ENCODE data around the gene INF2.

Gene INF2

DNA sequence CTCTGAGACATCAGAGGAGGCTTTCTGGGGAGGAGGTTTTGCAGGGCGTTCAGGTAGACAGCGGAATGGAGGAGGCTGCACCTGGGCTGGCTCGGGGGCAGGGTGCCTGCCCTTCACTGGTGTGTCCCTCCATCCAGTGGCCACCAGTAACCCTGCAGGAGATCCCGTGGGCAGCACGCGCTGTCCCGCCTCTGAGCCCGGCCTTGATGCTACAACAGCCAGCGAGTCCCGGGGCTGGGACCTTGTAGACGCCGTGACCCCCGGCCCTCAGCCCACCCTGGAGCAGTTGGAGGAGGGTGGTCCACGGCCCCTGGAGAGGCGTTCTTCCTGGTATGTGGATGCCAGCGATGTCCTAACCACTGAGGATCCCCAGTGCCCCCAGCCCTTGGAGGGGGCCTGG lies 24.6 kb downstream of the INF2 start:
- TF ChIP-seq, protein P1, sequence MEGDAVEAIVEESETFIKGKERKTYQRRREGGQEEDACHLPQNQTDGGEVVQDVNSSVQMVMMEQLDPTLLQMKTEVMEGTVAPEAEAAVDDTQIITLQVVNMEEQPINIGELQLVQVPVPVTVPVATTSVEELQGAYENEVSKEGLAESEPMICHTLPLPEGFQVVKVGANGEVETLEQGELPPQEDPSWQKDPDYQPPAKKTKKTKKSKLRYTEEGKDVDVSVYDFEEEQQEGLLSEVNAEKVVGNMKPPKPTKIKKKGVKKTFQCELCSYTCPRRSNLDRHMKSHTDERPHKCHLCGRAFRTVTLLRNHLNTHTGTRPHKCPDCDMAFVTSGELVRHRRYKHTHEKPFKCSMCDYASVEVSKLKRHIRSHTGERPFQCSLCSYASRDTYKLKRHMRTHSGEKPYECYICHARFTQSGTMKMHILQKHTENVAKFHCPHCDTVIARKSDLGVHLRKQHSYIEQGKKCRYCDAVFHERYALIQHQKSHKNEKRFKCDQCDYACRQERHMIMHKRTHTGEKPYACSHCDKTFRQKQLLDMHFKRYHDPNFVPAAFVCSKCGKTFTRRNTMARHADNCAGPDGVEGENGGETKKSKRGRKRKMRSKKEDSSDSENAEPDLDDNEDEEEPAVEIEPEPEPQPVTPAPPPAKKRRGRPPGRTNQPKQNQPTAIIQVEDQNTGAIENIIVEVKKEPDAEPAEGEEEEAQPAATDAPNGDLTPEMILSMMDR (conservative IDR thresholded peaks at IDR 0.05), result no peak
- H3K27ac ChIP-seq, result no peak overlapping the region

DNA sequence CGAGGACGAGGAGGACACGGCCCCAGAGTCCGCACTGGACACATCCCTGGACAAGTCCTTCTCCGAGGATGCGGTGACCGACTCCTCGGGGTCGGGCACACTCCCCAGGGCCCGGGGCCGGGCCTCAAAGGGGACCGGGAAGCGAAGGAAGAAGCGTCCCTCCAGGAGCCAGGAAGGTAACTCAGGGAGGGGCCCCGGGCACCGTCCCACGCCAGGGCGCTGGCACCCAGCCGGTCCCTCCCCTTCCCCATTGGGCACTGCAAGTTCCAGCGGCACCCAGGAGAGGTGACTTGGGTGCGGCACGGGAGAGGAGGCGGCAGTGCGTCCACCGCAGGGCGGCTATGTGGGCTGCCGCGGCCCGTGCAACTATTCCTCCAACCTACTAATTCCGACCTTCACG lies 25.3 kb downstream of the INF2 start:
- TF ChIP-seq, protein P1 (conservative IDR thresholded peaks at IDR 0.05), result no peak
- H3K27ac ChIP-seq, result no peak overlapping the region

DNA sequence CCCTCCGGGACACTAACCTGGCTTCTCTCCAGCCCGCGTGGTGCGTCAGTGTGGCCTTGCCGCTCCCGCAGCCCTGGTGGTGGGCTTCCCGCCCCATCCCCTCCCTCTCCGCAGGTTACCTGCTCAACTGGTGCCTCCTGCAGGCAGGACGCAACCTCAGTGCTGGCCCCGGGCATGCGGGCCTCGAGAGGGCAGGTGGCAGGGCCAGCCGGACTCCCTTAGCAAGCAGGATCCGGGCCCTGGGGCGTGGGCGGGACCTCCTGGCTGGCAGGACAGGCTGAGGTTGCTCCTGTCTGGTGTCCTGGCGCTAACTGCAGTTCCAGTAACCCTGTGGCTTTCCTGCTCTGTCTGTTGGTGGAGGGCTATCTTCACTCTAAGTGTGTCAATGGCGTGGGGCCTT lies 26.0 kb downstream of the INF2 start:
- no peak overlapping the region for H3K27ac ChIP-seq
- TF ChIP-seq, protein P1 (conservative IDR thresholded peaks at IDR 0.05), result no peak

DNA sequence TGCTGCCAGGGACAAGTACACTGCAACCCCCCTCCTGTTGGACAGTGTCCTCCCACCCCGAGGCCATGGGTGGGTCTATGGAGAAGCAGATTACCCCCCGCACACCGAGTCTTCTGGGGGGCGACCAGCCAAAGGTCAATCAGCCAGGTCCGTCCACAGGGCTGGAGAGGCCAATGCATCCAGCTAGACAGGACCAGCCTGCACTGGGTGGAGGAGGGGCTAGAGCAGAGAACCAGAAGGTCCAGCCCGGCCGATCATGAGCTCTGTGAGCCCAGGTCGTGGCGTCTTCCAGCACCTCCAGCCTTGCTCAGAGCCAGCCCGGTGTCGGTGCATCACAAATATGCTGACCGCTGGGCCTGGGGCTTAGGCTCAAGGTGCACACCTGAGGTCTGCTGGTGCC lies 26.5 kb downstream of the INF2 start:
- TF ChIP-seq, protein P1 (conservative IDR thresholded peaks at IDR 0.05), result no peak
- no peak overlapping the region for H3K27ac ChIP-seq

DNA sequence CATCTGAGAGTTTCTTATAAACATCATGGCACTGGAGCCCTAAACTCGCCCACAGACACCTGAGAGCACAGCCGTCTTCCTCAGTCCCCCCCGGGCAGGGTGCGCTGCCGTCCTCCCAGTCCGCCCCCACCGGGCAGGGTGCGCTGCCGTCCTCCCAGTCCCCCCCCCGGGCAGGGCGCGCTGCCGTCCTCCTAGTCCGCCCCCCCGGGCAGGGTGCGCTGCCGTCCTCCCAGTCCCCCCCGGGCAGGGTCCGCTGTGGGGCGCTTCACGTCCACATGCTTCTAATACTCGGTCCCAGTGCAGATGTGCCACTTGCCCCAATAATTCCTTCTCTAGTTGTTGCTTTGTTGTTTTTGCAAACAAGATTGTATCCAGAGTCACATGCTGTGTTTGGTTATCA lies 27.7 kb downstream of the INF2 start:
- no peak overlapping the region for H3K27ac ChIP-seq
- TF ChIP-seq, protein P1 (conservative IDR thresholded peaks at IDR 0.05), result no peak

DNA sequence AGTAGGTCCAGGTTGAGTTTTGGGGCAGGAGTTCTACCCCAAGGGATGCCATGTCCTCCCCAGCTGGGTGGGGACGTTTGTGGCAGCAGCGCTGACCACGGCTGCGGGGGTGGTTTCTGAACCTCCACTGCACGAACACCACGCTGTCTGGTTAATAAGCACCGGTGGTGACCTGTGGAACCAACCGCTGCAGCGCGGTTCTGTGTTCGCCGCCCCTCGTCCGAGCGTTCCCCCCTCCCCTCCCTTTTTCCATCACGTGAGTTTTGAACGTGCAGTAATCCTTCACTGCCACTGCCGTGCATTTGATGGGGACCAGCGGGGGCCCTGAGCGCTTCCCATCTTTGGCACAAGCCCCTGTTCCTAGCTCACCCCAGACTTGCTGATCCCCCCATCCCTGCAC lies 28.2 kb downstream of the INF2 start:
- TF ChIP-seq, protein P1 (conservative IDR thresholded peaks at IDR 0.05), result no peak
- no peak overlapping the region for H3K27ac ChIP-seq

DNA sequence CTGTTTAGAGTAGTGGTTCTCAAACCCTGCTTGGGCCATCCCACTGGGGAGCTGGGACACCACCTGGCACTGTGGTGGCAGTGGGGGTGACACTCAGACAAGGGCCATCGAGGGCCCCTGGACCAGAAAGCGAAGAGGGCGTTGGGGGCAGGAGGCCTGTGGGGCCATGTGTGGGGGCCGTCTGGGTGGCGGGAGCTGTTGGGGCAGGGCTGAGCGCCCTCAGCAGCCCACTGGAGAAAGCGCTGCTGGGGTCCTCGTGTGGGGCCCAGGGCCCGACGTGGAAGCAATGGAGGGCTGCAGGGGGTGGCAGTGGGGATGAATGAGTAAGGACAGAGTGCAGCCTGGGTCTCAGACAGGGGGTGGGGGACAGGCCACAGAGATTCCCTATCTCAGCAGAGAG lies 28.7 kb downstream of the INF2 start:
- H3K27ac ChIP-seq, result no peak overlapping the region
- TF ChIP-seq, protein P1 (conservative IDR thresholded peaks at IDR 0.05), result no peak

DNA sequence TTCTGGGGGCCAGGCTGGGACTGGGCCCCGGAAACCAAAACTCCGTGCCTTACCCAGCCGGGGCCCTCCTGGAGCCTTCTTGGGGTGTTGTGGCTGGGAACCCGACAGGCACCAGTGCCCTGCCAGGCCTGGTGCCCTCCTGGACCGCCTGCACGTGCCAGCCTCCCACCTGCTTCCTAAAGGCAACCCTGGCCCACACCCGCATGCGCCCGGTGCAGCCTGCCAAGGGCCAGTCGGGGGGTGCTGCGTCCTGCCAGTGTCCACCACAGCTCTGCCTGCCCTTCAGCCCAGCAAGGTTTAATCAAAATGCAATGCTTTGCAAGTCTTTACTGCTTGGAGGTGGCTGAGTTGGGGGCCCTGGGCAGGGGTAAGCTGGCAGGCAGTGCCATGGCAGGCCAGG lies 29.5 kb downstream of the INF2 start:
- TF ChIP-seq, protein P1 (conservative IDR thresholded peaks at IDR 0.05), result no peak
- no peak overlapping the region for H3K27ac ChIP-seq

All from VCaP (cell line).